ENCODE data around the gene SLMAP. TPM values are rescaled to one million over a fixed set of nuclear protein-coding genes. Genes with fewer than 3 reads are reported as not detected.

SLMAP gene
- total and polyA plus RNA-seq, 2 of the 13 experiments (the other 11 are each of a cell fraction or from before 2014, with no cell fraction given): 24.0 to 48.3 TPM

DNA sequence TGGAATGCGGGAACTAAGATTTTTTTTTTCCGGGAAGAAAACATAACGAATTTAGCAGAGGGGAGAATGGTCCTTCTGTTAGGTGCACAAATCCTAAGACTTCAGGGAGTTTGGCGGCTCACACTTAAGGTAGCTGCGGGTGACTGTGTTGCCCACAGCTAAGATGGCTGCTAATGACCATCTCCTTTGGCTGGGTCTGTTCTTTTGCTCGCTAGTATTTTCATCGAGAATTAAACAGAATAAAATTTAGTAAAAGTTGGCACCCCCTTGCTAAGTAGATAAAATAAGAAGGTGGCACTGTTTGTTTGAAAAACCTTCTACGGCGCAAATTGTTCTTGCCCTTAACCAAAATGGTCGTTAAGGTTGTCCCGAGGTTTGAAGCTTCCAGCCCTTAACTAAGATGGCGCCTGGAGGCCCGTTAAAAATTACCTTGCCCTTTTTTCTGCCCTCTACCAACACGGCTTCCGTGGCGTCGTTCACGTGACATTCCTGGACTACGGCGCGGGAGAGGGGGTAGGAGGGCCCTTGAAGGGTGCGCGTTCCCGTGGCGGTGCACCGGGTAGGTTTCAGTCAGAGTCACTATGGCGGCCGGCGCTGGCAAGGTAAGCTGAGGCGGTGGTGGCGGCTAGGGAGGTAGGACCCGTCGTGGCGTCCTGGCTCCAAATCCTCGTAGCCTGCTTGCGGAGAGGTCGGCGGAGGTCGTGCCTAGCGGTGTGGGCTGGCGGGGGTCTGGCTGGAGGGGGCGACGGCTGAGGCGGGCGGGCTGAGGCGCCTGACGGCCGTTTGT is at the start of gene SLMAP (continued):
- TF ChIP-seq, protein P1, sequence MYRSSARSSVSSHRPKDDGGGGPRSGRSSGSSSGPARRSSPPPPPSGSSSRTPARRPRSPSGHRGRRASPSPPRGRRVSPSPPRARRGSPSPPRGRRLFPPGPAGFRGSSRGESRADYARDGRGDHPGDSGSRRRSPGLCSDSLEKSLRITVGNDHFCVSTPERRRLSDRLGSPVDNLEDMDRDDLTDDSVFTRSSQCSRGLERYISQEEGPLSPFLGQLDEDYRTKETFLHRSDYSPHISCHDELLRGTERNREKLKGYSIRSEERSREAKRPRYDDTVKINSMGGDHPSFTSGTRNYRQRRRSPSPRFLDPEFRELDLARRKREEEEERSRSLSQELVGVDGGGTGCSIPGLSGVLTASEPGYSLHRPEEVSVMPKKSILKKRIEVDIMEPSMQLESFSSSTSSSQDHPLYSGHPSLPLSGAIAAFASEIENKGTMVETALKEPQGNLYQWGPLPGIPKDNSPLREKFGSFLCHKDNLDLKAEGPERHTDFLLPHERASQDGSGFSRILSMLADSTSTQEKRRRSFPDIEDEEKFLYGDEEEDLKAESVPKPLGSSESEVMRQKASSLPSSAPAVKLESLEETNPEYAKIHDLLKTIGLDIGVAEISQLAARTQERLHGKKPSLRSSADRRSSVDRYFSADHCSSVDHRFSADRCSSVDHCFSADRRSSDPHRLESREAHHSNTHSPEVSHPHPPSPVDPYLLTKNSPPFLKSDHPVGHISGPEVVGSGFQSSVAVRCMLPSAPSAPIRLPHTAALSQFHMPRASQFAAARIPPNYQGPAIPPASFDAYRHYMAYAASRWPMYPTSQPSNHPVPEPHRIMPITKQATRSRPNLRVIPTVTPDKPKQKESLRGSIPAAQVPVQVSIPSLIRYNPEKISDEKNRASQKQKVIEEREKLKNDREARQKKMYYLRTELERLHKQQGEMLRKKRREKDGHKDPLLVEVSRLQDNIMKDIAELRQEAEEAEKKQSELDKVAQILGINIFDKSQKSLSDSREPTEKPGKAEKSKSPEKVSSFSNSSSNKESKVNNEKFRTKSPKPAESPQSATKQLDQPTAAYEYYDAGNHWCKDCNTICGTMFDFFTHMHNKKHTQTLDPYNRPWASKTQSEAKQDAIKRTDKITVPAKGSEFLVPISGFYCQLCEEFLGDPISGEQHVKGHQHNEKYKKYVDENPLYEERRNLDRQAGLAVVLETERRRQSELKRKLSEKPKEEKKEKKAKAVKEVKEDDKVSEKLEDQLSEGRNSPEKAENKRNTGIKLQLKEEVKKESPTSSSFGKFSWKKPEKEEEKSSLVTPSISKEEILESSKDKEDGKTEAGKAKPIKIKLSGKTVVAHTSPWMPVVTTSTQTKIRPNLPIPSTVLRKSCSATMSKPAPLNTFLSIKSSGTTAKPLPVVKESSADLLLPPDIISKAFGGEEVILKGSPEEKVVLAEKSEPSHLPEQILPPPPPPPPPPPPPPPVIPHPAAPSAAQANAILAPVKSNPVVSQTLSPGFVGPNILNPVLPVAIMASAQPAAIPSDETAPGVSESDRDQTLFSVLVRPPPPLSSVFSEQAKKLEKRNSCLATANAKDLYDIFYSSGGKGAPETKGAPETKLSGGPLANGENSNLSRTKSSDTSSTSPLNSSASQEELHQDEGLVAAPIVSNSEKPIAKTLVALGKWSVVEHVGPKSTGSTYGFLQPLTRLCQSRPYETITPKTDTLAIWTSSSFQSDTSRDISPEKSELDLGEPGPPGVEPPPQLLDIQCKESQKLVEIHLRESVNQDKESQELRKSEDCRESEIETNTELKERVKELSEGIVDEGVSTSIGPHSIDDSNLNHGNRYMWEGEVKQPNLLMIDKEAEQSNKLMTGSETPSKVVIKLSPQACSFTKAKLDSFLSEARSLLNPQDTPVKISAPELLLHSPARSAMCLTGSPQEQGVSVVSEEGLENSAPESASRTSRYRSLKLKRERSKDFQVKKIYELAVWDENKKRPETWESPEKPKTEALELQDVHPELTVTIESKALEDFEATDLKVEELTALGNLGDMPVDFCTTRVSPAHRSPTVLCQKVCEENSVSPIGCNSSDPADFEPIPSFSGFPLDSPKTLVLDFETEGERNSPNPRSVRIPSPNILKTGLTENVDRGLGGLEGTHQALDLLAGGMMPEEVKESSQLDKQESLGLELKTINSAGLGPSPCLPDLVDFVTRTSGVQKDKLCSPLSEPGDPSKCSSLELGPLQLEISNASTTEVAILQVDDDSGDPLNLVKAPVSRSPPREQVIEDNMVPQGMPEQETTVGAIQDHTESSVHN (CRISPR knock-in tag; IDR thresholded peaks at IDR 0.05): no peak
- TF ChIP-seq, protein P2, sequence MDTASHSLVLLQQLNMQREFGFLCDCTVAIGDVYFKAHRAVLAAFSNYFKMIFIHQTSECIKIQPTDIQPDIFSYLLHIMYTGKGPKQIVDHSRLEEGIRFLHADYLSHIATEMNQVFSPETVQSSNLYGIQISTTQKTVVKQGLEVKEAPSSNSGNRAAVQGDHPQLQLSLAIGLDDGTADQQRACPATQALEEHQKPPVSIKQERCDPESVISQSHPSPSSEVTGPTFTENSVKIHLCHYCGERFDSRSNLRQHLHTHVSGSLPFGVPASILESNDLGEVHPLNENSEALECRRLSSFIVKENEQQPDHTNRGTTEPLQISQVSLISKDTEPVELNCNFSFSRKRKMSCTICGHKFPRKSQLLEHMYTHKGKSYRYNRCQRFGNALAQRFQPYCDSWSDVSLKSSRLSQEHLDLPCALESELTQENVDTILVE (CRISPR knock-in tag; IDR thresholded peaks at IDR 0.05): peak; percentile 82; the same call in 1 of the 2 replicates
- TF ChIP-seq U2AF1 (optimal IDR thresholded peaks at IDR 0.05; ENCODE audit: low read depth, low read length): no peak
- peak; percentile 56 for TF ChIP-seq KDM3A (CRISPR knock-in tag; IDR thresholded peaks at IDR 0.05; ENCODE audit: low read depth)
- TF ChIP-seq ZNF101 (CRISPR knock-in tag; IDR thresholded peaks at IDR 0.05; ENCODE audit: borderline replicate concordance, low read depth): no peak
- TF ChIP-seq ZNF441 (CRISPR knock-in tag; IDR thresholded peaks at IDR 0.05; ENCODE audit: borderline replicate concordance): no peak
- peak; percentile 75; the same call in 1 of the 2 replicates for TF ChIP-seq RBFOX2 (IDR thresholded peaks at IDR 0.05; ENCODE audit: low read depth, low read length)
- peak; percentile 44; the same call in 1 of the 2 replicates for TF ChIP-seq ZNF235 (CRISPR knock-in tag; IDR thresholded peaks at IDR 0.05; ENCODE audit: borderline replicate concordance)
- peak; percentile 58; the same call in 1 of the 2 replicates for TF ChIP-seq FOXK1 (CRISPR knock-in tag; IDR thresholded peaks at IDR 0.05; ENCODE audit: borderline replicate concordance, low read depth)
- TF ChIP-seq, protein P3, sequence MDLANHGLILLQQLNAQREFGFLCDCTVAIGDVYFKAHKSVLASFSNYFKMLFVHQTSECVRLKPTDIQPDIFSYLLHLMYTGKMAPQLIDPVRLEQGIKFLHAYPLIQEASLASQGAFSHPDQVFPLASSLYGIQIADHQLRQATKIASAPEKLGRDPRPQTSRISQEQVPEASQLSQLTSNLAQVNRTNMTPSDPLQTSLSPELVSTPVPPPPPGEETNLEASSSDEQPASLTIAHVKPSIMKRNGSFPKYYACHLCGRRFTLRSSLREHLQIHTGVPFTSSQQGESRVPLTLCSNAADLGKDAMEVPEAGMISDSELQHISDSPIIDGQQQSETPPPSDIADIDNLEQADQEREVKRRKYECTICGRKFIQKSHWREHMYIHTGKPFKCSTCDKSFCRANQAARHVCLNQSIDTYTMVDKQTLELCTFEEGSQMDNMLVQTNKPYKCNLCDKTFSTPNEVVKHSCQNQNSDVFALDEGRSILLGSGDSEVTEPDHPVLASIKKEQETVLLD (CRISPR knock-in tag; IDR thresholded peaks at IDR 0.05; ENCODE audit: low read depth): peak; percentile 81
- no peak for TF ChIP-seq ZNF253 (CRISPR knock-in tag; IDR thresholded peaks at IDR 0.05; ENCODE audit: borderline replicate concordance)
- no peak for TF ChIP-seq ZNF644 (CRISPR knock-in tag; IDR thresholded peaks at IDR 0.05; ENCODE audit: low read depth)
- no peak for TF ChIP-seq HNRNPUL1 (IDR thresholded peaks at IDR 0.05; ENCODE audit: low read depth, low read length)
- TF ChIP-seq ZNF317 (CRISPR knock-in tag; IDR thresholded peaks at IDR 0.05): peak; percentile 85
- TF ChIP-seq GTF3A (CRISPR knock-in tag; conservative IDR thresholded peaks at IDR 0.05): no peak
- peak; percentile 46; the same call in 1 of the 2 replicates for TF ChIP-seq NFIC (IDR thresholded peaks at IDR 0.05; ENCODE audit: low read length)
- TF ChIP-seq ZNF7 (CRISPR knock-in tag; IDR thresholded peaks at IDR 0.05): no peak
- TF ChIP-seq PRMT3 (CRISPR knock-in tag; IDR thresholded peaks at IDR 0.05; ENCODE audit: borderline replicate concordance, low read depth): no peak
- no peak for TF ChIP-seq GZF1 (CRISPR knock-in tag; IDR thresholded peaks at IDR 0.05)
